H1 (cell line): ENCODE measurements around the gene STAP2. TPM values are rescaled to one million over a fixed set of nuclear protein-coding genes. Genes with fewer than 3 reads are reported as not detected.

Experiments
- CTCF ChIA-PET: fragments of 300-600 bp; sonication (Branson Sonifier 250); formaldehyde crosslinking; loops from one replicate; lab custom pipeline; 2021; ENCODE audit not compliant: partially characterized antibody; lab: Charles Lee
- POLR2A ChIA-PET: fragments of 300-600 bp; sonication (Branson Sonifier 250); formaldehyde crosslinking; loops from one replicate; lab custom pipeline; 2021; ENCODE audit warnings: inconsistent platforms; ENCODE audit not compliant: partially characterized antibody; lab: Charles Lee
- DNase-seq, 2 experiments: peaks; one replicate each; pipeline versions ENCODE4 v3.0.0 to v3.0.0-alpha.2; 2010 to 2022; ENCODE audit warnings: low spot score in 2 of 2, low read depth in 1 of 2, mixed read lengths in 1 of 2
- FAIRE-seq: peaks from 2 replicates; lab custom pipeline; 2011; peaks lifted over from hg19 to GRCh38; lab: Jason Lieb, UNC
- H2AFZ ChIP-seq: 2 replicates; pipeline ENCODE4 v1.8.1; 2012; ENCODE audit warnings: low read length, inconsistent platforms
- H2AK5ac ChIP-seq: 2 replicates; pipeline ENCODE4 v1.6.1; 2013; ENCODE audit warnings: low read depth, low read length
- H2BK120ac ChIP-seq: replicated peaks from 2 replicates; pipeline ENCODE3; 2013; ENCODE audit warnings: low read depth, low read length, inconsistent platforms
- H2BK12ac ChIP-seq: 2 replicates; pipeline ENCODE4 v1.6.1; 2013; ENCODE audit warnings: low read depth, low read length
- H2BK15ac ChIP-seq: 2 replicates; pipeline ENCODE4 v1.6.1; 2013; ENCODE audit warnings: low read length
- H2BK20ac ChIP-seq: 2 replicates; pipeline ENCODE4 v1.6.1; 2013; ENCODE audit warnings: low read length
- H2BK5ac ChIP-seq: 2 replicates; pipeline ENCODE4 v1.6.1; 2013; ENCODE audit warnings: low read depth, low read length
- H3K14ac ChIP-seq: 2 replicates; pipeline ENCODE4 v1.6.1; 2013; ENCODE audit warnings: inconsistent platforms; ENCODE audit not compliant: insufficient read length
- H3K18ac ChIP-seq: 2 replicates; pipeline ENCODE4 v1.6.1; 2013; ENCODE audit warnings: low read length; ENCODE audit errors: extremely low read depth
- H3K23ac ChIP-seq: 2 replicates; pipeline ENCODE4 v1.6.1; 2013; ENCODE audit warnings: inconsistent platforms; ENCODE audit not compliant: insufficient read length
- H3K23me2 ChIP-seq: 2 replicates; pipeline ENCODE4 v1.6.1; 2013; ENCODE audit warnings: low read depth, low read length
- H3K27ac ChIP-seq: 2 replicates; pipeline ENCODE4 v1.6.1; 2011; ENCODE audit warnings: low read depth, low read length, inconsistent platforms
- H3K27me3 ChIP-seq, 4 experiments: replicated peaks in 1 of 4; 1 replicate in 1 of 4; 2 replicates in 3 of 4; pipeline versions ENCODE4 v1.6.1 to v1.8.1; 2011 to 2013; ENCODE audit warnings: low read length in 3 of 4, mild to moderate bottlenecking in 3 of 4, inconsistent platforms in 2 of 4, mixed read lengths in 2 of 4, moderate library complexity in 1 of 4; ENCODE audit not compliant: control insufficient read depth in 3 of 4, insufficient read depth in 3 of 4; ENCODE audit errors: extremely low read depth in 1 of 4
- H3K36me3 ChIP-seq, 4 experiments: 2 replicates each; pipeline versions ENCODE4 v1.6.1 to v1.8.1; 2011 to 2013; ENCODE audit warnings: mild to moderate bottlenecking in 4 of 4, low read length in 3 of 4, moderate library complexity in 2 of 4, control low read depth in 1 of 4, inconsistent platforms in 1 of 4; ENCODE audit not compliant: insufficient read depth in 4 of 4, control insufficient read depth in 2 of 4
- H3K4ac ChIP-seq: replicated peaks from 2 replicates; pipeline ENCODE3; 2013; ENCODE audit warnings: low read length, low read depth, mixed read lengths, inconsistent platforms; ENCODE audit not compliant: insufficient read length
- H3K4me1 ChIP-seq, 4 experiments: replicated peaks in 1 of 4; 1 replicate in 1 of 4; 2 replicates in 3 of 4; pipeline versions ENCODE4 v1.6.1 to v1.8.1; 2011 to 2013; ENCODE audit warnings: low read length in 3 of 4, inconsistent platforms in 2 of 4, mixed read lengths in 1 of 4; ENCODE audit not compliant: insufficient read depth in 4 of 4, control insufficient read depth in 3 of 4
- H3K4me2 ChIP-seq, 2 experiments: 2 replicates each; pipeline versions ENCODE4 v1.6.1 to v1.8.1; 2011 to 2013; ENCODE audit warnings: low read depth in 2 of 2, low read length in 2 of 2, control low read depth in 1 of 2, inconsistent platforms in 1 of 2, mild to moderate bottlenecking in 1 of 2; ENCODE audit not compliant: insufficient read depth in 1 of 2
- H3K4me3 ChIP-seq, 4 experiments: fragments of 200-600, 300-600 bp in 1 of 4; sonication (generic), shearing (Covaris generic), sonication (Bioruptor Twin) in 1 of 4; 2 replicates each; pipeline versions ENCODE4 v1.5.1 to v1.8.1; 2011 to 2016; ENCODE audit warnings: low read length in 4 of 4, low read depth in 3 of 4, control low read depth in 2 of 4, inconsistent platforms in 2 of 4, mild to moderate bottlenecking in 2 of 4, mixed read lengths in 1 of 4, moderate library complexity in 1 of 4; ENCODE audit not compliant: insufficient read depth in 2 of 4; ENCODE audit errors: extremely low read depth in 1 of 4
- H3K56ac ChIP-seq: replicated peaks from 2 replicates; pipeline ENCODE3; 2013; ENCODE audit warnings: low read depth, mild to moderate bottlenecking, mixed read lengths, low read length, inconsistent platforms; ENCODE audit not compliant: insufficient read length
- H3K79me1 ChIP-seq: 2 replicates; pipeline ENCODE4 v1.6.1; 2013; ENCODE audit warnings: low read depth, low read length, control low read depth
- H3K79me2 ChIP-seq, 2 experiments: 2 replicates each; pipeline versions ENCODE4 v1.6.1 to v1.8.1; 2012 to 2013; ENCODE audit warnings: low read length in 2 of 2, mild to moderate bottlenecking in 2 of 2, inconsistent platforms in 1 of 2; ENCODE audit not compliant: insufficient read depth in 2 of 2, control insufficient read depth in 1 of 2
- H3K9ac ChIP-seq, 4 experiments: replicated peaks in 1 of 4; 1 replicate in 1 of 4; 2 replicates in 3 of 4; pipeline versions ENCODE4 v1.6.1 to v1.8.1; 2011 to 2013; ENCODE audit warnings: low read depth in 3 of 4, low read length in 3 of 4, control low read depth in 2 of 4, mild to moderate bottlenecking in 2 of 4, moderate library complexity in 2 of 4, inconsistent platforms in 1 of 4; ENCODE audit errors: extremely low read depth in 1 of 4
- H3K9me3 ChIP-seq, 2 experiments: 2 replicates each; pipeline versions ENCODE4 v1.6.1 to v1.8.1; 2012 to 2013; ENCODE audit warnings: mild to moderate bottlenecking in 2 of 2, moderate library complexity in 2 of 2, control low read depth in 1 of 2, inconsistent platforms in 1 of 2, low read depth in 1 of 2, low read length in 1 of 2, mixed read lengths in 1 of 2; ENCODE audit not compliant: insufficient read depth in 2 of 2
- H4K20me1 ChIP-seq, 2 experiments: replicated peaks in 1 of 2; 2 replicates each; pipeline versions ENCODE3 to v1.8.1; 2011 to 2013; ENCODE audit warnings: inconsistent platforms in 2 of 2, low read length in 2 of 2, mild to moderate bottlenecking in 1 of 2; ENCODE audit not compliant: insufficient read depth in 2 of 2, control insufficient read depth in 1 of 2
- H4K5ac ChIP-seq: 2 replicates; pipeline ENCODE4 v1.6.1; 2013; ENCODE audit warnings: low read length, low read depth, mixed read lengths, inconsistent platforms; ENCODE audit not compliant: insufficient read length
- H4K8ac ChIP-seq: 2 replicates; pipeline ENCODE4 v1.8.0; 2013; ENCODE audit warnings: mild to moderate bottlenecking, moderate library complexity, low read length, inconsistent platforms; ENCODE audit not compliant: insufficient read depth; ENCODE audit errors: extremely low read depth
- H4K91ac ChIP-seq: replicated peaks from 2 replicates; pipeline ENCODE3; 2013; ENCODE audit warnings: low read length, mixed read lengths, inconsistent platforms; ENCODE audit not compliant: insufficient read length
- KDM1A ChIP-seq: fragments of 200-600, 300-600 bp; sonication (generic); IDR thresholded peaks from 2 replicates; pipeline ENCODE4 v1.7.1; 2016; ENCODE audit warnings: mild to moderate bottlenecking, low read length, borderline replicate concordance
- POLR2AphosphoS5 ChIP-seq: IDR thresholded peaks from 2 replicates; pipeline ENCODE4 v1.6.1; 2011; ENCODE audit warnings: low read depth, low read length
- WGBS, 2 experiments: shearing (Covaris generic) in 1 of 2; methylation state at CpG; one replicate each; pipeline versions ENCODE4 v1.1.6 to v1.1.7; 2013 to 2015; ENCODE audit warnings: low lambda C conversion rate in 2 of 2, mixed read lengths in 2 of 2, inconsistent platforms in 1 of 2, low coverage in 1 of 2, missing lambda C conversion rate in 1 of 2; ENCODE audit not compliant: insufficient replicate concordance in 2 of 2, insufficient coverage in 1 of 2, insufficient read length in 1 of 2; ENCODE audit errors: extremely low coverage in 1 of 2, missing lambda C conversion rate in 1 of 2; 5-methylcytosine and 5-hydroxymethylcytosine counted together
- polyA plus RNA-seq, 7 experiments: library from polyadenylated mRNA; depleted of rRNA in 3 of 7; stranded (reverse) in 5 of 7; unstranded in 2 of 7; fragments of >200 nt in 5 of 7; fragments of 200-250 nt in 2 of 7; gene quantifications; 1 replicate in 5 of 7; 2 replicates in 1 of 7; 4 replicates in 1 of 7; pipeline versions ENCODE4 v1.2.1 to v1.2.3, GENCODE V29; 2011 to 2013; ENCODE audit warnings: missing spikeins in 2 of 7, mixed read lengths in 2 of 7
- total RNA-seq: library from RNA; stranded (reverse); fragmentation: NEBNext Ultra II Directional; extraction: Animal tissue kit (Norgen Biotek cat#: 25700); gene quantifications from 2 replicates; pipeline ENCODE4 v1.2.1, GENCODE V29; 2021

The STAP2 gene
- total and polyA plus RNA-seq, 2 of the 8 experiments (the other 6 are each of a cell fraction or from before 2014, with no cell fraction given) = 15.3 to 37.3 TPM

DNA sequence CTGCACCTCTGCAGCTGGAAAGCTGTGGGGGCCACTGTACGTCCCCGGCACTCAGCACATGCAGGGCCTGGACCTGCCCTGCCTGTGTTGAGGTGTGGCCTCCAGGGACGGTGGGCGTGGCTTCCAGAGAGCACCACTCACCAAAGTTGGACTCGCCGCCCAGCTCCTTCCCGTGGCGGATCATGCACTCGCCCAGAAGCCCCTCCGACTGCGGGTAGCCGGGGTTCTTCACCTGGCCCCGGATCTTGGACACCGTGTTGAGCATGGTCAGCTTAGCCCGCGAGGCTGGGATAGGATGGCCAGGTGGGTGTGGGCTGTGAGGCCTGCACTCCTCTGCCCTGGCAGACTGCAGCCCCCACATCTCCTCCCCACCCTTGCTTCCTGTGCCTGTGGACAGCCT lies 26.7 kb upstream of the STAP2 start:
- 0 out of 2 replicates have a peak, but pooled peaks have one; percentile 51 for TF ChIP-seq POLR2AphosphoS5
- TF ChIP-seq KDM1A = no peak
- Histone ChIP-seq H3K27ac (no peak overlapping the region), H2BK12ac (no peak overlapping the region), H4K5ac (no peak overlapping the region), H3K27me3 (no peaks in the 10 kb centered on the region), H2BK5ac (0 out of 2 replicates have a peak overlapping the region, but pooled peaks have one; percentile 44), H3K79me2 (no peaks in the 10 kb centered on the region), H3K14ac (no peak overlapping the region), H4K8ac (no peak overlapping the region; the same call in 1 of the 2 replicates), H3K23ac (no peak overlapping the region), H2AFZ (no peak overlapping the region), H3K79me1 (peaks cover 15% of the 10 kb centered on the region), H3K9me3 (no peaks in the 10 kb centered on the region), H3K4ac (no peak overlapping the region), H3K4me3 (no peak overlapping the region), H3K56ac (no peak overlapping the region), H3K9ac (no peak overlapping the region), H3K23me2 (no peaks in the 10 kb centered on the region), H2BK20ac (no peak overlapping the region), H4K91ac (peak overlapping the region; percentile 27), H2AK5ac (no peak overlapping the region), H4K20me1 (peaks cover 19 to 38% of the 10 kb centered on the region in 2 experiments), H3K4me2 (no peak overlapping the region), H2BK15ac (no peak overlapping the region), H3K4me1 (peaks cover 0 to 26% (median 11%) of the 10 kb centered on the region in 4 experiments; a peak in 5 of 7 replicates), H2BK120ac (no peak overlapping the region), H3K18ac (no peak overlapping the region), H3K36me3 (peaks cover 8 to 16% (median 10%) of the 10 kb centered on the region in 4 experiments; a peak in 5 of 8 replicates)
- DNase-seq (peak in 1 of 2 experiments; percentile 53), FAIRE-seq (no peak)
- 95% methylated on average over 14 of the region's 16 CpGs; no CpG with 5 or more reads in 1 of the 2 experiments for WGBS, 2 experiments
- ChIA-PET POLR2A (interaction anchor here (0.6 to 13.0 kb wide), 12 partner anchors 10 to 98 kb away, joined by 3 to 72 read pairs (median 4); partner anchors contain the start of genes MPND and SH3GL1), CTCF (interaction anchor here (0.7 to 4.4 kb wide), 6 partner anchors 11 to 367 kb away, joined by 3 to 42 read pairs (median 8); no protein-coding TSS in a partner anchor)
